ENCODE results near the gene ARHGAP44.

DNA sequence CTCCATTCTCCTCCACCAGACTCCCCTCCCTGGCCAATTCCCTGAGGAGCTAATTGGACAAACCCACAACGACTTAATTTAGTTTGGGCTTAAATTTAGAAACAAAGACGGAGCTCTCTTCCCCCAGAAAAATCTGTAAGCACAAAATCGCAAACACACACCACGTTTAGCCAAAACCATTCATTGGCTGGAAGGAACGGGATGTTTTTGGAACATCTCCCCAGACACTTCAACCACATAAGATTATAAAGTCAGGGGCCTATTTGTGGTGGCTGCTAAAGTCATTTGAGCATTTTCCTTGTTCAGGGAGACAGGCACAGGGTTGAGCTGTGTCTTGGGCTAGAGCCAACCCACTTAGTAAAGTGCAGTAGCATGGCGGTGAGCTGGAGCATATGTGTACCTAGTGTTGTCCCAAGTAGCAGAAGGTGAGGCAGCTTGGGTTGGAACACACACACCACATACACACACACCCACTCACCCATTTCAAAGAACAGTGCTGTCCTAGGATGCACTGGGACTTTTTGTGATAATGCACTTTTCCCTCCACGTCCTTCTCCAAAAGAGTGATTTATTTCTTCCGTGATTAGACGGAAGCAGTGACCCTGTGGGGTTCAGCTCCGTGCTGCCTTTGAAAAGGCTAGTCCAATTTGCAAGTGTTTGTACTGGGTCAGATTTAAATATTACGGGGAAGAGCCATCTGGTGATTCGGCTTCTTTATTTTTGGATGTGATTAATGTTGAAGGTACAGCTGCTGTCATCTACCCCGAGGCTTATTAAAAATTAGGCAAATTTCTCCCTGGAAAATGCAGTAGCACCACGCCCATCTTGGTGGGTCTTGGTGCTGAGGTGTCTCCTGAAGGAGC, 196.4 kb downstream of the ARHGAP44 start:
- TF ChIP-seq, protein P1, sequence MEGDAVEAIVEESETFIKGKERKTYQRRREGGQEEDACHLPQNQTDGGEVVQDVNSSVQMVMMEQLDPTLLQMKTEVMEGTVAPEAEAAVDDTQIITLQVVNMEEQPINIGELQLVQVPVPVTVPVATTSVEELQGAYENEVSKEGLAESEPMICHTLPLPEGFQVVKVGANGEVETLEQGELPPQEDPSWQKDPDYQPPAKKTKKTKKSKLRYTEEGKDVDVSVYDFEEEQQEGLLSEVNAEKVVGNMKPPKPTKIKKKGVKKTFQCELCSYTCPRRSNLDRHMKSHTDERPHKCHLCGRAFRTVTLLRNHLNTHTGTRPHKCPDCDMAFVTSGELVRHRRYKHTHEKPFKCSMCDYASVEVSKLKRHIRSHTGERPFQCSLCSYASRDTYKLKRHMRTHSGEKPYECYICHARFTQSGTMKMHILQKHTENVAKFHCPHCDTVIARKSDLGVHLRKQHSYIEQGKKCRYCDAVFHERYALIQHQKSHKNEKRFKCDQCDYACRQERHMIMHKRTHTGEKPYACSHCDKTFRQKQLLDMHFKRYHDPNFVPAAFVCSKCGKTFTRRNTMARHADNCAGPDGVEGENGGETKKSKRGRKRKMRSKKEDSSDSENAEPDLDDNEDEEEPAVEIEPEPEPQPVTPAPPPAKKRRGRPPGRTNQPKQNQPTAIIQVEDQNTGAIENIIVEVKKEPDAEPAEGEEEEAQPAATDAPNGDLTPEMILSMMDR (IDR thresholded peaks at IDR 0.05; ENCODE audit: poor library complexity, severe bottlenecking): no peak
- TF ChIP-seq TAF1 (IDR thresholded peaks at IDR 0.05; ENCODE audit: low read depth) (no peak), EP300 (conservative IDR thresholded peaks at IDR 0.05; ENCODE audit: poor library complexity, severe bottlenecking) (no peak), SMC3 (conservative IDR thresholded peaks at IDR 0.05; ENCODE audit: poor library complexity) (no peak), POLR2AphosphoS5 (IDR thresholded peaks at IDR 0.05) (no peak), RAD21 (conservative IDR thresholded peaks at IDR 0.05) (no peak)
